NCI-H748 (cell line): ENCODE data around the gene ZNF24.

Experiments
- DNase-seq: peaks from one replicate; lab custom pipeline; 2025; ENCODE audit not compliant: unreplicated experiment; lab: John Stamatoyannopoulos, UW

ZNF24 gene

DNA sequence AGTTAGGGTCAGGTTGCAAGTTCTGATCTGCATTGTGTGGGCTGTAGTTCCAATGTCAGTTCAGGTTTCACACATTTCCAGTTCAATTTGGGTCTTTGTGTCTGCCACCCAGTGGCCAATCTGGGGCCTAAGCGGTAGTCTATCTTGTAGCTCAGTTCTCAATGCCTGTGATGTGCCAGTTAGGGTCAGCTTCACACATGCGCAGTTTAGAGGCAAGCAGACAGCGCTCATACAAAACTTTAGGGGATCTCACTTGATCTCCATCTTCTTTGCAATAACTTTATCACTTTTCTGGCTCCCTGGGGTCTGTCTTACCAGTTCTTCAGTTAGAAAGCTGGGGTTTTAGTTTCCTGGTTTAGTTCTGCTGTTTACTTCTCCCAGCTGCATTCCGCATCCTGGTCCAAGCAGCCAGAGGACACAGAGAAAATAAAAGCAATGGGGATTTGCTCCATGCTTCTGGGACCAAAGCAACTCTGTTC is 11.0 kb upstream of the ZNF24 start:
- peak; percentile 76 for DNase-seq

DNA sequence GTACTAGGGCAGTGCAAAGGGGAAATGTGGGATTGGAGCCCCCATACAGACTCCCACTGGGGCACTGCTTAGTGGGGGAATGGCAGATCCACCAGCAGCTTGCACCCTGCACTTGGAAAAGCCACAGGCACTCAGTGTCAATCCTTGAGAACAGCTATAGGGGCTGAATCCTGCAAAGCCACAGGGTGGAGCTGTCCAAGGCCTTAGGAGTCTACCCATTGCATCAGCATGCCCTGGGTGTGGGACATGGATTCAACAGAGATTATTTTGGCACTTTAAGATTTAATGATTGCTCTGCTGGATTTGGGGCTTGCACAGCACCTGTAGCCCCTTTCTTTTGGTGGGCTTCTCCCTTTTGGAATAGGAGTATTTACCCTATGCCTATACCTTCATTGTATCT is 8.6 kb upstream of the ZNF24 start:
- no peak for DNase-seq

DNA sequence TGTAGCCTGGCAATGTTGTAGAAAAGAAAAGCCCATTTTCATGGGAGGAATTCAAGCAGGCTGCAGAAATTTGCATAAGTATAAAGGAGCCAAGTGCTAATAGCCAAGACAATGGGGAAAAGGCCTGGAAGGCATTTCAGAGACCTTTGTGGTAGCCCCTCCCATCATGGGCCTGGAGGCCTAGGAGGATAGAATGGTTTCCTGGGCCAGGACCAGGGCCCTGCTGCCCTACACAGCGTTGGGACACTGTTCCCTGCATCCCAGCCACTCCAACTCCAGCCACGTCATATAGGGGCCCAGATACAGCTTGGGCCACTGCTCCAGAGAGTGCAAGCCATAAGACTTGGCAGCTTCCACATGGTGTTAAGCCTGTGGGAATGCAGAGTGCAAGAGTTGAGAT is 8.1 kb upstream of the ZNF24 start:
- no peak for DNase-seq

DNA sequence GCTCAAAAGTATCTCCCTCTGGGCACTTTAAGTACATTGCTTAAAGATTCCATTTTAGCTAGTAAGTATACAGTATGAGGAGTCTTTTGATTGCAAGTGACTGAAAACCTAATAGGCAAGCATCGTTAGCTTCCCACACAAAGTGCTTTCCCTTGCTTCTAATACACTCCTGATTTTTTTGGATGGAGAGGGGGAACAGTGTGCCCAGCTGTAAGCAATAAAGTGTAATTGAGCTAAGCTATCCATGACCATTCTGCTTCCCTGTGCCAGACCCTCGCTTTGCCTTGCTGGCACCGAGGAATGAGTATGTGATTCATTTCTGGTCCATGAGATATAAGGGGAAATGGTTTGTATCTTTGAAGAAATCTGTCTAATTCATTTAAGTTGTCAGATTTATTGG is 3.8 kb upstream of the ZNF24 start:
- no peak for DNase-seq

DNA sequence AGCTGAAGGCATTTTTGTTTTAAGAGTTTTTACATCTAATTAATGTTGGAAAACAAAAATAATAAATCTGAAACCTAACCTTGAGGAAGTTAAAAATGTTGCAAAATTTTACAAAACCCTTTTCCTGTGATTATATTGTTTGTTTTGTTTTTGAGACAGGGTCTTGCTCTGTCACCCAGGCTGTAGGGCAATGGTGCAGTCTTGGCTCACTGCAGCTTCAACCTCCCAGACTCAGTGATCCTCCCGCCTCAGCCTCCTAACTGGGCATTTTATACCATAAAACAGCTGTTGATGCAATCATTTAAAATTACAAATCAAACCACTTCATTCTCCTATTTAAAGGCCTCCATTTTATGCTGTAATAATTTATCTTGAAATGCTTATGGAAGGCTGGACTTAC is 1.7 kb upstream of the ZNF24 start:
- DNase-seq, result no peak

DNA sequence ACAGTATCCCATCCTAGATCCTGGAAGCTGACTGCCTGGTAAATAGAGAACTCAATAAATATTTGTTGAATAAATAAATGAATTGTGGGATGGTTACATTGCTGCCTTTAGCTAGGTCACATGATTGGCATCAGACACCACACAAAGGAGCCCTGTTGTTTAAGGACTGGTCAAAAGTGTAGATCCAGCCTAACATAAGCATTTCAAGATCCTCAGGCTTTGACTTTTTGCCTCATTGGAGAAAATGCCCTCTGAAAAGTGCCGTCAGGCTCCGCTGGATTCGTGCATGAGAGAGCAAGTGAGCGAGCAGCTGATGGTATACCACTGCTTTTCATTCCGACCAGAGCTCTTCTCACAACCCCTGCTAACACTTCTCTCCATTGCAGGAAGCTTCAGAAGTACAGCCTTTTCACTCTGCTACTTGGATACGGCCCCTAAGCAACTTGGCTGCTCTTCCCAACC is 1.3 kb upstream of the ZNF24 start:
- DNase-seq, result peak; percentile 55

DNA sequence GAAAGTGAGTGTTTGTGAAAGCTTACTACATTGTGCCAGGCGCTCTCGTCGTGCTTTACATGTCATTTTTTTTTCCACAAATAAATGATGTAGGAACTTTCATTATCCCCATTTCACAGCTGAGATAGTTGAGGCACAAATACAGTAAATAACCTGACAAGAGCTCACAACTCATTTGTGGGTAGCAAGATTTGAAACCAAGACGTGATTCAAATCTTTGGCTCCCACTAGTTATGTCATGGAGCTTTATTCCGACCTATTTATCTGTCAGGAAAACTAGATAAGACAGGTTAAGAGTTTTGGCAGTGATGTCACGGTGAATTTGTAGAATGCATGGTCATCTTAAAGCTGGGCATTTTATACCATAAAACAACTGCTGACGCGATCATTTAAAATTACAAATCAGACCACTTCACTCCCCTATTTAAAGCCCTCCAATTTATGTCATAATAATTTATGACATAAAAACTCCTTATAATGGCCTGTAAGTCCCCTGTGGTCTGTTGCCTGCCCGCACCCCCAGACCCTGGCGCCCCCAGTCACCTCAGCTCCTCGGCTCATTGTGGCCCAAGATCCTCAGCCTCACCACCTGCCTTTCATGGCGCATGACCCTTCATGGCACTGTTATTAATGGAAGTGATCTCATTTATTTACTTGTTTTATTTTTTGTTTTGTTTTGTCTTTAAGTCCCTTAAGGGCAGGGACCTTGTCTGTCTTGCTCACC is 678 bp upstream of the ZNF24 start:
- DNase-seq, result peak; percentile 55

DNA sequence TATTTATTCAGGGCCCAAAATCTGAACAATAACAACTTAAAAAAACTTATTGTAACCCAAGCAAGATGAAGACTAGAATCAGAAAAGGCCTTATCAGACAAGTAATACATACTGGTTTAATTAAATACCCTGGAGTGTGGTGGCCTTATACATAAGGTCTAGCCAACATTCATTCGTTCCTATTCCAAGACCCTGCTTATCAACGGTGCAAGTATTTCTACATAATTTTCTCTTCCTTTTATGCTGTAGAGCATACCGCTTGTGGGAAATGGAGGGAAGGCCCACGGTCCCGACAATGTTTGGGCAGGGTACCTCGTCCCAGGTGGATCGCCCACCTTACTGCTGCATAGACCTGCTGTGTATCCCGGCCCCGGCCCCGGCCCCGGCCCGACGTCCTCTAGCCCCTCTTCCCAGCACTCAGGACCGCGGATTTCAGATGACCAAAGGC is 708 bp downstream of the ZNF24 start:
- DNase-seq, result no peak

DNA sequence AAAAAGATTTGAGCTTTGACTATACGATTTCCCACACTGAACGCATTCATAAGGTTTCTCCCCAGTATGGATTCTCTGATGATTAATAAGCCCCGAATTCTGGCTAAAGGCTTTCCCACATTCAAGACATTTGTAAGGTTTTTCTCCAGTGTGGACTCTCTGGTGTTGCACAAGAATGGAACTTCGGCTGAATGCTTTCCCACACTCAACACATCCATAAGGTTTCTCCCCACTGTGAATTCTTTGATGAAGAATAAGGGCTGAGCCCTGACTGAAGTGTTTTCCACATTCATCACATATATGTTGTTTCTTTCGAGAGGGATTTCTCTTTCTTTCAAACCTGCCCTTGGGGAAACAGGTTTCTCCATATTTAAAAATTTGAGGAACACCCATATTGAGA is 6.9 kb downstream of the ZNF24 start:
- no peak for DNase-seq

DNA sequence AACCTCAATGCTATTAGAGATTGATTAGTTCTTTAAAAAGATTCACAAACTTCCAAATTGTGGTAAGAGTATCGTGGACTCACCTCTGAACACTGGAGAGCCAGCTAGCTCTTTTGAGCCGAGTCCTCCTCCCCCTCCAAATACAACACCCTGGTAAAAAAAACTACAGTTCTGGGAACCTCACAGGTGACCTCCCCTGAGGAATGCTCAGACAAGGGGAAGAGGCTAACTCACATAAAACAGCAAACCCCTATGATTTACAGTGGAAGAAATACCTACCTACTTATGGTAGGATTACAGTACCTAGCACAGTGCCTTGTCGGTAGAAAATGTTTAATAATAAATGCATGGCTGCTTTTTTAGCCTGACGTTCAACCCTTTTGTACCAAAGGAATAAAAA is 8.4 kb downstream of the ZNF24 start:
- no peak for DNase-seq

DNA sequence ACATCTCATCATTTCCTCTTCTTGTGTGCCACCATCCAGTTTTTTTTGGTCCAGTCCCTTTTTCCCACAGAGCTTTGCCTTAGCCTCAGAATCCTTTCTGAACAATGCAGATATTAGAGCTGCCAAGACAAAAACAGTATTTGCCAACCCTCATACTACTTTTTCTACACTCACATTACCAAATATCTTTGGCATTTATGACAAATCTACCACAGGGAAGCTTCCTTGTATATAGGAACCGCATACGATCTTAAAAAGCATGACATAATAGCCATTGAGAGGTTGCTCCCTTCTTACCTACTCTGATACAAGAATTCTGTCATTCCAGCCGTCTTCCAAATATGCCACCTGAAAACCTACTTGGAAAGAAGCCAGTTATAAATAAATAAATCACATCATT is 9.4 kb downstream of the ZNF24 start:
- no peak for DNase-seq

DNA sequence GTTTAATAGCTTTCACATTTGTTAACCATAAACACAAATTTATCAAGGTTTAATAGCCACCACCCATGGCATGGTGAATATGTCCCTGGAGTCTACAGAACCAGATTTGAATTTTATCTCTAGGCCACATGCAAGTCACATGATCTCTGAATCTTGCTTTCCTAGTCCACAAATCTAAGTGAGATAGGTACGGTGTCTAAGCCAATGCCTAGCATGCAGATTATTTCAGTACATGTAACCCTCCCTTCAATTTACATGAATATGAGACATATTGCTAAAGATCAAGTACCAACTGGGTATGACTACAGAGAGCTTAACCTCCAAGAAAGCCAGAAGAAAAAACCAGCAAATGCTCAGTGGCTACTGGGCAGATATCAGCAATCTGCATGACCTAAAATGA is 10.0 kb downstream of the ZNF24 start:
- no peak for DNase-seq

DNA sequence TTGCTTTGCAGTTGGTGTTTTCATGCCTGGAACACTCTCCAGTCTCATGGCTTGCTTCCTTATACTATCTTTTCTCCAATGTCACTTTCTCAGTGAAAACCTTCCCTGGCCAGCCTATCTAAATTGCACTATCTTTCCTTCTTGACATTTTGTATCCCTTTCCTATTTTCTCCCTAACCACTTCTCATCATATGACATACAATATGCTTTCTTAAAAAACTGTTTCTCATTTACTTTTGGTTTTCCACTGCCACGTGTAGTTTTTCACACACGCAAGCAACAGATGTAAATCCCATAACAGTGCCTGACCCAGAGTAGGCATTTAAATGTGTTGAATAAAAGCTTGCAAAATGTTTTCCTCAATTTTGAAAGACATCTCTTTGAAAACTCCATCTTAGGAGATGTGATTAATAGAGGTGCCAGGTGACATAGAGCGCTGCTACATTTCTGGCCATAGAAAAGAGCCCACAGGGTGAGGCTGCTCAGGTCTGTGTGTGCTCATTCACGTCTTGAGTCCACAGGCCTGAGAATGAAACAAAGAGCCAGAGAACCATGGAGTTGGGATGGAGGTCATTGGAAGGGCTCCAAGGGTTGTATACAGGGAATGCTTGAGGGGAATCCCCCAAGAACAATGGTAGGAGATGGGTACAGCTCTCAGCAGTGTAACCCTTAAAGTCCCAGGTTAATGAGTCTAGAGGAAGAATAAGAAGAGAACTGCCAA is 12.7 kb downstream of the ZNF24 start:
- no peak for DNase-seq

DNA sequence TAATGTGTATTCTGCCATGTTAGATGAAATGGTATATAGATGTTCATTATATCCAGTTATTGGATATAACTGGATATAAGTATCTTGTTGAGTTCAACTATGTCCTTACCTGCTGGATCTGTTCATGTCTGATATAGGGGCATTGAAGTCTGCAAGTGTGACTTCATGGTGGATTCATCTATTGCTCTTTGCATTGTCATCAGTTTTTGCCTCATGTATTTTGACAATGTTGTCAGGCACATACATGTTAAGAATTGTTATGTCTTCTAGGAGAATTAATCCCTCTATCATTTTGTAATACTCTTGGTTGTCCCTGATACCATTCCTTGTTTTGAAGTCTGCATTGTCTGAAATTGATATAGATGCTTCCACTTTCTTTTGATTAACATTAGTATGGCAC is 15.4 kb downstream of the ZNF24 start:
- DNase-seq, result no peak

DNA sequence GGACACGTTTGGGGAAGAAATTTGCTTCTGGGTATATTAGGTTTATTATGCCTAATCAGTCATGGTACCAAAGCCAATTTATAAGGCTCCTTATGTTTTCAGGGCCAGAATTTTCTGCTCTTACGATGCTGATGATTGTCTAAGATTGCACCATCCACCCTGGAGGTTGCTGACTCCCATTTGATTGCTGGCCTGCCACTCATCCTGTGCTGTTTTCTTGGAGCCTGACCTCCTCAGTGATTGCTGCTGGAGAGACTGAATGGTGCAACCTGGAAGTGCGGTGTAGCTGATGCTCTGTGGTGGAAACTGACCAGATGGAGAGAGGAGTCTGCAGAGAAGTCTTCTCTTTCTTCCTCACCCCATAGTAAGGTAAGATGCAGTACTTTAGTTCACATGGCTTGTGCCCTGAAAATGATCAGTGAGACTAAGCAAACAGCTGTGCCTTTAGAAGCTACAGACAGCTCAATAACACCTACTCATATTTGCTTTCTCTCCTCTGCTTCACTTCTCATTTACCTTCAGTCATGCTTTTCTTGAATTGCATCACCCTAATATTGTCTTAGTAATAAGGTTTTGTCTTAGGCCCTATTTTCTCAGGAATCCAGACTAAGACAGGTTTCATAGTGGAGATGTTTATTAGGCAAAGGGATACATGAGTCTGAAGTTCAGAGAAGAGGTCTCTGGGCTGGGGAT is 17.4 kb downstream of the ZNF24 start:
- DNase-seq, result no peak

DNA sequence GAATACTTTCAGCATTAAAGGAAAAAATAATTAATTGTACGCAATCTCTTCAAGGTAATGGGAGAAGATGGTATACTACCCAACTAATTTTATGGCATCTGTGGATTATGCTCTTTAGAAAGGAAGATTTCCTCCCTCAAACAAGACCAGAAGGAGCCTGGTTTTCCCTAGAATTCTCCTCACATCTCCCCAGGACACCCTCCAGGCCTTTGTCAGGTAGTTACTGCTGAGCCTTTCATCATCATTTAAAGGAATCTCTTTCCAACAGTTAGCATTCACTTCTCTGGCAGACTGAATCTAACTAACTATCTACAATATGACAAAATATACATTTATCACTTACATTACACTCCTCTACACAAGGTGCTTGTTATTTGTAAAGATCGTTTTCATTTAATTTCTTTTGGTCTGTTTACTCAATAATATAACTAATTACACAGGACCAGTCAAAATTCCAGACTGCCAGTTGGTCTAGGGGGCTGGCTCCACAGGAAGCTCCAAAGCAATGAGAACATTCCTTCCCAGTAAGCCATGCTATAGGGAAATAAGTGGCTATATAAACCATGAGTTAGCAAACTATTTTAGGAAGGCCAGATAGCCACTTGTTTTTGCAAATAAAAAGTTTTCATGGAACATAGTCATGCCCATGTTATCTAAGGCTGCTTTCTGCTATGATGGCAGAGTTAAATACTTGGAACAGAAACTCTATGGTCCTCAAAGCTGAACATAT is 19.1 kb downstream of the ZNF24 start:
- DNase-seq, result no peak

DNA sequence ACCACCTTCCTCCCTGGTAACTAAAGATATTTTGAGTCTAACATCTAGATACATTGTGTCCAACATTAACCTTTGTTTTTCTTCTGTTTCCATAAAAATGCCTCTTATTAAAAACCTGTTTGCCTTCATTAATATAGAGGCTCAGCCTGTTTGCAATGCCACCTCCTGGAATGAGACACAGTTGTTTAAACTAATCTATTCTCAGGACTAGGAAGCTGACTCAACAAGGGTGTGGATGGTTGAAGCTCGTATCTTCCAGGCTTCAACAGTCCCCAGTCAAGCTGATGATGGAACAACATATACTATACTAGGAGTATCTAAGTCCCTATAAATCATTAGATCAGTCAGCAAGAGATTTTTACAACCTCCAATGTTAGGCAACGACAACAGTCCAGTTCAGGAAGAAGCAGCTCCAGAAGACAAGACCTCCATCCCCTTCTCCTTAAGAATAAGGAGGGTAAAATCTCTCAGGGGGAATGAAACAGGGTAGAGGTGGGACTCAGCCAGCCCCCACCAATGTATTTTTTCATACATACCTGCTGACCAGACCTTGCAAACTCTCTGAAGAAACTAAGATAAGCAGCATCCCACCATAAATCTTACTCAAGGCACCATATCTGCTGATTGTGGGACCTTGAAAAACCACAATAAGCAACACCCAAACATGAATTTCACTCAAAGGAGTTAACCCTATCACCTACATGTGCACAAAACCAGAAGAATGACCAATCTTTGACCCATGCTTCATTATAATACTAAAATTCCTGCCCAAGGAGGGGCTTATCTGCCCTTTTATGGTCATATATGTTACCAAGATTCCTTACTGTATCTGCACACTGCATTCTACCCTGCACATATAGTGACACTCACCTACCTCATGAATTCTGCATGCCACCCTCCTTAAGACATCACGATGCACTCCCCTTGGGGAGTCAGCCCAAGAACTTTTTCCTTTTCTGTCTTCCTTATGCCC is 21.4 kb downstream of the ZNF24 start:
- DNase-seq, result no peak

DNA sequence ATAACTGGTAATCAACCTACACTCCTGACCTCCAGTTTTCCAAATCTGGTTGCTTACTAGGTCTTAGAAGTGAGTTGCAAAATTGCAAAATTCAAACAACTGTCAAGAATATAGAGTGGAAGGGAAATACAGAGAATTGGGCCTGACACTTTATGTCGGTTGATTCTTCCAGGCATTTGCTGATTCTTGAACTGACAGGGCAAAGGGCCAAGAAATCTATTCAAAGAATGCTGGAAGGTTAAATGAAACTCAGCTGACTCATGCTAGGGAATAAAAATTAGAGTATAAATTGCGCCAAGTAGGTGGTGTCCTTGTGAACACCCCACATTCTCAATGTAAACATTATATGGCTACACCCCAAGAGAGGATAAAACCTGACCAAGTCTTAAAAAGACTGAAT is 32.7 kb downstream of the ZNF24 start:
- DNase-seq, result no peak

DNA sequence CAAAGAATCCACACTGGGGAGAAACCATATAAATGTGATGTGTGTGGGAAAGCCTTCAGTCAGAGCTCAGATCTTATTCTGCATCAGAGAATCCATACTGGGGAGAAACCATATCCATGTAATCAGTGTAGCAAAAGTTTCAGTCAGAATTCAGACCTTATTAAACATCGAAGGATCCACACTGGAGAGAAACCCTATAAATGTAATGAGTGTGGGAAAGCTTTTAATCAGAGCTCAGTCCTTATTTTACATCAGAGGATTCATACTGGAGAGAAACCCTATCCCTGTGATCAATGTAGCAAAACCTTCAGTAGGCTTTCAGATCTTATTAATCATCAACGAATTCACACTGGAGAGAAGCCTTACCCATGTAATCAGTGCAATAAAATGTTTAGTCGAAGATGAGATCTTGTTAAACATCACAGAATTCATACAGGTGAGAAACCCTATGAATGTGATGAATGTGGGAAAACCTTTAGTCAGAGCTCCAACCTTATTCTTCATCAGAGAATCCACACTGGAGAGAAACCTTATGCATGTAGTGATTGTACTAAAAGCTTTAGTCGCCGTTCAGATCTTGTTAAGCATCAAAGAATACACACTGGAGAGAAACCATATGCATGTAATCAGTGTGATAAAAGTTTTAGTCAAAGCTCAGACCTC is 37.5 kb downstream of the ZNF24 start:
- no peak for DNase-seq

DNA sequence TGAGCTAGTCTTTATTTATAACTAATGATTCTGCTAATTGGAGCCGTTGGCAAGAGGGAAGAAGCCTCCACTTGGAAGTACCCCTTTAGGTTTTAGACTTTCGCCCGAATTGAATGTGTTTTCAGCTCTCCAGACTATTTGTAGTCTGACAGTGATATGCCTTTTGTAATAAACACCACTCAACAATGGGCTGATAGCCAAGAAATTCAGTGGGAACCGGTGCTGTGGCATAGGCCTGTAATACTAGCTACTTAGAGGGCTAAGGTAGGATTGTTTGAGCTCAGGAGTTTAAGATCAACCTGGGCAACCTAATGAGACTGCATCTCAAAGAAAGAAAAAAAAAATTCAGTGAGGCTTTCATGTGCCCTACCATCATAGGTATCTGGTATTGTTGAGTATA is 40.6 kb downstream of the ZNF24 start:
- no peak for DNase-seq
